Measurements from ENCODE around the gene VGLL2. TPM values are rescaled to one million over a fixed set of nuclear protein-coding genes. Genes with fewer than 3 reads are reported as not detected.

Gene VGLL2
- total RNA-seq, 1 experiment from 2014 or later = not detected

- intact Hi-C loops (cut with micrococcal nuclease; ENCODE audit: unreplicated experiment) = no loop called here
- Mint-ChIP-seq H3K36me3 (ENCODE audit: insufficient read depth, unreplicated experiment) (no peaks in the 10 kb centered on the region), H3K27ac (ENCODE audit: unreplicated experiment) (no peak overlapping the region), H3K4me1 (ENCODE audit: low read depth, unreplicated experiment) (no peaks in the 10 kb centered on the region), H3K4me3 (ENCODE audit: unreplicated experiment) (no peak overlapping the region), H3K9me3 (ENCODE audit: unreplicated experiment) (no peaks in the 10 kb centered on the region), H3K27me3 (ENCODE audit: insufficient read depth, unreplicated experiment) (peaks cover 3% of the 10 kb centered on the region)
- Histone ChIP-seq H3K9me3 (no peaks in the 10 kb centered on the region), H3K36me3 (ENCODE audit: control insufficient read depth, insufficient read depth, low read length) (no peaks in the 10 kb centered on the region), H3K4me1 (no peaks in the 10 kb centered on the region; the same call in 1 of the 2 replicates), H3K4me3 (ENCODE audit: low read depth, low read length) (no peak overlapping the region), H3K27me3 (replicated peaks; ENCODE audit: control insufficient read depth, insufficient read depth, low read length) (no peaks in the 10 kb centered on the region)
- ChIA-PET POLR2A (no interaction called here), CTCF (no interaction called here)
- no peak for DNase-seq
- TF ChIP-seq CTCF (IDR thresholded peaks at IDR 0.05; ENCODE audit: insufficient read depth in 1 of 2, low read depth in 1 of 2, low read length in 1 of 2, severe bottlenecking in 1 of 2, unreplicated experiment in 1 of 2) = no peak
- BruUV-seq (replicated peaks) = no TSS peak
Measured at GRCh38 chr6:117231466-117231865, 33.9 kb upstream of the VGLL2 start.

GRCh38 chr6:117232196-117232595, 33.2 kb upstream of the VGLL2 start:
- Mint-ChIP-seq H3K36me3 (ENCODE audit: insufficient read depth, unreplicated experiment) (no peaks in the 10 kb centered on the region), H3K4me3 (ENCODE audit: unreplicated experiment) (no peak overlapping the region), H3K27me3 (ENCODE audit: insufficient read depth, unreplicated experiment) (peaks cover 3% of the 10 kb centered on the region), H3K9me3 (ENCODE audit: unreplicated experiment) (no peaks in the 10 kb centered on the region), H3K4me1 (ENCODE audit: low read depth, unreplicated experiment) (no peaks in the 10 kb centered on the region), H3K27ac (ENCODE audit: unreplicated experiment) (no peak overlapping the region)
- Histone ChIP-seq H3K36me3 (ENCODE audit: control insufficient read depth, insufficient read depth, low read length) (no peaks in the 10 kb centered on the region), H3K4me3 (ENCODE audit: low read depth, low read length) (no peak overlapping the region), H3K9me3 (no peaks in the 10 kb centered on the region), H3K4me1 (no peaks in the 10 kb centered on the region), H3K27me3 (replicated peaks; ENCODE audit: control insufficient read depth, insufficient read depth, low read length) (no peaks in the 10 kb centered on the region)
- ChIA-PET POLR2A (no interaction called here), CTCF (no interaction called here)
- intact Hi-C loops (cut with micrococcal nuclease; ENCODE audit: unreplicated experiment) = no loop called here
- BruUV-seq (replicated peaks) = no TSS peak
- DNase-seq = no peak
- TF ChIP-seq CTCF (IDR thresholded peaks at IDR 0.05; ENCODE audit: insufficient read depth in 1 of 2, low read depth in 1 of 2, low read length in 1 of 2, severe bottlenecking in 1 of 2, unreplicated experiment in 1 of 2) = no peak

- BruUV-seq (replicated peaks) = no TSS peak
- H3K4me1 ChIP-seq = no peaks in the 10 kb centered on the region
- H3K4me3 ChIP-seq (ENCODE audit: low read depth, low read length) = no peak overlapping the region
- TF ChIP-seq CTCF (IDR thresholded peaks at IDR 0.05; ENCODE audit: insufficient read depth in 1 of 2, low read depth in 1 of 2, low read length in 1 of 2, severe bottlenecking in 1 of 2, unreplicated experiment in 1 of 2) = no peak
- intact Hi-C loops (cut with micrococcal nuclease; ENCODE audit: unreplicated experiment) = no loop called here
- no peaks in the 10 kb centered on the region for H3K36me3 ChIP-seq (ENCODE audit: control insufficient read depth, insufficient read depth, low read length)
- no peak for DNase-seq
- no peaks in the 10 kb centered on the region for H3K27me3 ChIP-seq (replicated peaks; ENCODE audit: control insufficient read depth, insufficient read depth, low read length)
- H3K27ac Mint-ChIP-seq (ENCODE audit: unreplicated experiment) = no peak overlapping the region
- H3K9me3 Mint-ChIP-seq (ENCODE audit: unreplicated experiment) = no peaks in the 10 kb centered on the region
- CTCF ChIA-PET = no interaction called here
- POLR2A ChIA-PET = no interaction called here
- peaks cover 3% of the 10 kb centered on the region for H3K27me3 Mint-ChIP-seq (ENCODE audit: insufficient read depth, unreplicated experiment)
- H3K4me3 Mint-ChIP-seq (ENCODE audit: unreplicated experiment) = no peak overlapping the region
- H3K4me1 Mint-ChIP-seq (ENCODE audit: low read depth, unreplicated experiment) = no peaks in the 10 kb centered on the region
- H3K9me3 ChIP-seq = no peaks in the 10 kb centered on the region
- no peaks in the 10 kb centered on the region for H3K36me3 Mint-ChIP-seq (ENCODE audit: insufficient read depth, unreplicated experiment)
Measured at GRCh38 chr6:117233145-117233544, 32.2 kb upstream of the VGLL2 start.

Measured in Caco-2 (cell line).